WTC11 (cell line): ENCODE measurements around the gene OCIAD1. TPM values are rescaled to one million over a fixed set of nuclear protein-coding genes. Genes with fewer than 3 reads are reported as not detected.

ENCODE experiments used
- ATAC-seq: fragments of 200-7000 bp; cut with Tn5 transposase; 2 replicates; pipeline ENCODE4 v1.10.0; 2021; ENCODE audit warnings: mild to moderate bottlenecking, moderate library complexity
- CTCF ChIA-PET: fragments of 300-600 bp; sonication (Branson Sonifier 250); formaldehyde crosslinking; loops from one replicate; lab custom pipeline; 2021; ENCODE audit warnings: antibody characterized with exemption; lab: Charles Lee
- POLR2A ChIA-PET: fragments of 350-600 bp; sonication (Branson Sonifier 250); formaldehyde crosslinking; loops from one replicate; lab custom pipeline; 2021; ENCODE audit warnings: antibody characterized with exemption; lab: Charles Lee
- DNase-seq: peaks from one replicate; pipeline ENCODE4 v3.0.0; 2021; ENCODE audit warnings: low spot score
- H3K27ac Mint-ChIP-seq: 2 replicates; pipeline ENCODE4 v1.8.0; 2021; ENCODE audit warnings: mixed read lengths
- H3K27me3 Mint-ChIP-seq: 2 replicates; pipeline ENCODE4 v1.8.0; 2021; ENCODE audit warnings: low read depth, mild to moderate bottlenecking, moderate library complexity, mixed read lengths
- H3K36me3 Mint-ChIP-seq: 2 replicates; pipeline ENCODE4 v1.8.0; 2021; ENCODE audit warnings: mixed read lengths
- H3K4me1 Mint-ChIP-seq: 2 replicates; pipeline ENCODE4 v1.8.0; 2022; ENCODE audit warnings: mixed read lengths
- H3K4me3 Mint-ChIP-seq: 2 replicates; pipeline ENCODE4 v1.8.0; 2021; ENCODE audit warnings: mild to moderate bottlenecking, moderate library complexity, mixed read lengths
- H3K9me3 Mint-ChIP-seq: 2 replicates; pipeline ENCODE4 v1.8.0; 2021; ENCODE audit warnings: mixed read lengths
- ATF1 ChIP-seq: sonication (generic); formaldehyde crosslinking; IDR thresholded peaks from 2 replicates; pipeline ENCODE4 v1.8.1; 2023; ENCODE audit warnings: mild to moderate bottlenecking, moderate library complexity, missing genetic modification reagents
- ATF3 ChIP-seq: sonication (generic); formaldehyde crosslinking; conservative IDR thresholded peaks from 2 replicates; pipeline ENCODE4 v1.8.1; 2022; ENCODE audit warnings: mild to moderate bottlenecking, missing genetic modification reagents
- CDX4 ChIP-seq: fragments of 250-450 bp; sonication (Bioruptor Pico); IDR thresholded peaks from 2 replicates; pipeline ENCODE4 v1.9.0; 2021; ENCODE audit warnings: moderate library complexity, mild to moderate bottlenecking, inconsistent platforms, borderline replicate concordance
- CREB1 ChIP-seq: sonication (generic); formaldehyde crosslinking; IDR thresholded peaks from 2 replicates; pipeline ENCODE4 v1.8.0; 2023; ENCODE audit warnings: mild to moderate bottlenecking, missing genetic modification reagents
- E2F5 ChIP-seq: sonication (generic); formaldehyde crosslinking; IDR thresholded peaks from 2 replicates; pipeline ENCODE4 v1.8.1; 2022; ENCODE audit warnings: mild to moderate bottlenecking, moderate library complexity, missing genetic modification reagents
- EMX1 ChIP-seq: fragments of 250-450 bp; sonication (Bioruptor Pico); IDR thresholded peaks from 2 replicates; pipeline ENCODE4 v1.8.0; 2021; ENCODE audit warnings: mild to moderate bottlenecking
- FOXJ3 ChIP-seq: sonication (generic); formaldehyde crosslinking; IDR thresholded peaks from 2 replicates; pipeline ENCODE4 v1.9.0; 2021; ENCODE audit warnings: missing genetic modification reagents, mild to moderate bottlenecking, borderline replicate concordance
- GRHL2 ChIP-seq: fragments of 250-450 bp; sonication (Bioruptor Pico); IDR thresholded peaks from 2 replicates; pipeline ENCODE4 v1.8.0; 2022; ENCODE audit warnings: mild to moderate bottlenecking, moderate library complexity; ENCODE audit not compliant: insufficient replicate concordance, severe bottlenecking
- IRF2 ChIP-seq: sonication (generic); formaldehyde crosslinking; IDR thresholded peaks from 2 replicates; pipeline ENCODE4 v1.8.0; 2022; ENCODE audit warnings: low read depth, missing genetic modification reagents, borderline replicate concordance
- NFATC4 ChIP-seq: fragments of 250-450 bp; sonication (Bioruptor Pico); IDR thresholded peaks from 2 replicates; pipeline ENCODE4 v1.9.0; 2021; ENCODE audit warnings: mild to moderate bottlenecking
- NFE2L1 ChIP-seq: sonication (generic); formaldehyde crosslinking; IDR thresholded peaks from 2 replicates; pipeline ENCODE4 v1.8.1; 2023; ENCODE audit warnings: missing genetic modification reagents
- NFYB ChIP-seq: sonication (generic); formaldehyde crosslinking; conservative IDR thresholded peaks from 2 replicates; pipeline ENCODE4 v1.8.0; 2022; ENCODE audit warnings: low read depth, missing genetic modification reagents
- NR3C1 ChIP-seq: sonication (generic); formaldehyde crosslinking; conservative IDR thresholded peaks from 2 replicates; pipeline ENCODE4 v1.8.1; 2023; ENCODE audit warnings: low read depth, mild to moderate bottlenecking, missing genetic modification reagents
- PRDM15 ChIP-seq: sonication (generic); formaldehyde crosslinking; IDR thresholded peaks from 2 replicates; pipeline ENCODE4 v1.8.0; 2022; ENCODE audit warnings: missing genetic modification reagents
- PREB ChIP-seq: sonication (generic); formaldehyde crosslinking; IDR thresholded peaks from 2 replicates; pipeline ENCODE4 v1.8.1; 2022; ENCODE audit warnings: mild to moderate bottlenecking, missing genetic modification reagents, moderate library complexity, borderline replicate concordance
- RELA ChIP-seq: sonication (generic); formaldehyde crosslinking; IDR thresholded peaks from 2 replicates; pipeline ENCODE4 v1.8.1; 2022; ENCODE audit warnings: missing genetic modification reagents, mild to moderate bottlenecking, borderline replicate concordance
- TP53 ChIP-seq: sonication (generic); formaldehyde crosslinking; IDR thresholded peaks from 2 replicates; pipeline ENCODE4 v1.8.1; 2023; ENCODE audit warnings: mild to moderate bottlenecking, missing genetic modification reagents
- USF1 ChIP-seq: sonication (generic); formaldehyde crosslinking; IDR thresholded peaks from 2 replicates; pipeline ENCODE4 v1.8.0; 2022; ENCODE audit warnings: mild to moderate bottlenecking, missing genetic modification reagents
- ZBTB43 ChIP-seq: sonication (generic); formaldehyde crosslinking; IDR thresholded peaks from 2 replicates; pipeline ENCODE4 v1.8.1; 2023; ENCODE audit warnings: mild to moderate bottlenecking, missing genetic modification reagents
- ZNF219 ChIP-seq: sonication (generic); formaldehyde crosslinking; IDR thresholded peaks from 2 replicates; pipeline ENCODE4 v1.8.0; 2023; ENCODE audit warnings: missing genetic modification reagents, mild to moderate bottlenecking, borderline replicate concordance
- ZNF416 ChIP-seq: fragments of 250-450 bp; sonication (Bioruptor Pico); IDR thresholded peaks from 2 replicates; pipeline ENCODE4 v1.9.0; 2021; ENCODE audit warnings: mild to moderate bottlenecking, inconsistent platforms
- total RNA-seq: library from RNA; stranded (reverse); gene quantifications from 3 replicates; pipeline ENCODE4 v1.2.3, GENCODE V29; 2021

Gene OCIAD1
- total RNA-seq, 1 experiment from 2014 or later, result 135 TPM

GRCh38 chr4:48904541-48905142, 73.8 kb downstream of the OCIAD1 start (continued):
- TF ChIP-seq EMX1 (CRISPR knock-in tag), result no peak
- TF ChIP-seq, all 79 proteins: peak for 0

GRCh38 chr4:48905363-48906015, 74.6 kb downstream of the OCIAD1 start:
- peaks cover 2% of the 10 kb centered on the region; the same call in 1 of the 2 replicates for H3K27me3 Mint-ChIP-seq
- DNase-seq, result no peak
- H3K36me3 Mint-ChIP-seq, result peaks cover 22% of the 10 kb centered on the region
- POLR2A ChIA-PET, result no interaction called here
- CTCF ChIA-PET, result interaction anchor here (0.5 to 1.3 kb wide), 2 partner anchors 39 kb away, joined by 5 to 10 read pairs; no protein-coding TSS in a partner anchor
- H3K4me1 Mint-ChIP-seq, result peaks cover 25% of the 10 kb centered on the region
- ATAC-seq, result no peak
- no peak overlapping the region for H3K27ac Mint-ChIP-seq
- no peak for TF ChIP-seq ATF3 (CRISPR knock-in tag)
- TF ChIP-seq FOXJ3, result no peak
- peak overlapping the region; percentile 84 for H3K4me3 Mint-ChIP-seq
- H3K9me3 Mint-ChIP-seq, result no peaks in the 10 kb centered on the region

- Mint-ChIP-seq H3K4me1 (peaks cover 25% of the 10 kb centered on the region), H3K27ac (peak within 1 kb of the TSS; percentile 86), H3K4me3 (peak within 1 kb of the TSS; percentile 91), H3K27me3 (peaks cover 2% of the 10 kb centered on the region; the same call in 1 of the 2 replicates), H3K9me3 (no peaks in the 10 kb centered on the region), H3K36me3 (peaks cover 22% of the 10 kb centered on the region)
- ATAC-seq (peak; percentile 90), DNase-seq (peak; percentile 77)
- ChIA-PET CTCF (interaction anchor here (1.1 to 1.7 kb wide), 6 partner anchors 8 to 349 kb away, joined by 3 to 10 read pairs (median 4); no protein-coding TSS in a partner anchor), POLR2A (interaction anchor here (0.7 to 1.2 kb wide), 3 partner anchors 11 to 126 kb away, joined by 3 to 5 read pairs (median 3); partner anchors contain the start of genes FRYL and OCIAD1)
- no peak for TF ChIP-seq NFYB (CRISPR knock-in tag)
- TF ChIP-seq ZNF219 (CRISPR knock-in tag), result peak; percentile 28; the same call in 1 of the 2 replicates
- TF ChIP-seq CDX4 (CRISPR knock-in tag), result no peak
- TF ChIP-seq RELA (CRISPR knock-in tag), result no peak
- TF ChIP-seq PRDM15 (CRISPR knock-in tag), result no peak
- 0 out of 2 replicates have a peak, but pooled peaks have one; percentile 41 for TF ChIP-seq NFE2L1 (CRISPR knock-in tag)
- TF ChIP-seq ZNF416 (CRISPR knock-in tag), result no peak
- no peak for TF ChIP-seq ATF1 (CRISPR knock-in tag)
- TF ChIP-seq CREB1 (CRISPR knock-in tag), result no peak
- TF ChIP-seq GRHL2, result no peak
- TF ChIP-seq IRF2 (CRISPR knock-in tag), result no peak
- no peak for TF ChIP-seq ZBTB43
- no peak; the same call in 1 of the 2 replicates for TF ChIP-seq E2F5 (CRISPR knock-in tag)
- no peak for TF ChIP-seq TP53
- no peak for TF ChIP-seq PREB
- TF ChIP-seq NR3C1, result no peak
- peak; percentile 26; the same call in 1 of the 2 replicates for TF ChIP-seq USF1 (CRISPR knock-in tag)
- no peak for TF ChIP-seq NFATC4 (CRISPR knock-in tag)
Observed at GRCh38 chr4:48906206-48907173, 75.6 kb downstream of the OCIAD1 start, which contains the start of gene OCIAD2. TSS of gene OCIAD2 (minus strand) at chr4:48906774. CDS start at chr4:48904549, 2,225 bp downstream.
